Endodermal cell (in vitro differentiated cells): ENCODE results near the gene PRLHR. TPM values are rescaled to one million over a fixed set of nuclear protein-coding genes. Genes with fewer than 3 reads are reported as not detected.

Source experiments
- DNase-seq: peaks from one replicate; pipeline ENCODE4 v3.0.0-alpha.2; 2017
- H3K27ac ChIP-seq: 2 replicates; pipeline ENCODE4 v1.5.1; 2013; ENCODE audit warnings: mild to moderate bottlenecking, low read depth, low read length, moderate library complexity
- H3K27me3 ChIP-seq: 2 replicates; pipeline ENCODE4 v1.6.1; 2013; ENCODE audit warnings: mild to moderate bottlenecking, low read length, moderate library complexity; ENCODE audit not compliant: insufficient read depth, control insufficient read depth, poor library complexity, severe bottlenecking
- H3K36me3 ChIP-seq: 2 replicates; pipeline ENCODE4 v1.7.0; 2013; ENCODE audit warnings: mild to moderate bottlenecking, low read length, moderate library complexity; ENCODE audit not compliant: control insufficient read depth, insufficient read depth
- H3K4me1 ChIP-seq: one replicate; pipeline ENCODE4 v1.7.0; 2013; ENCODE audit warnings: low read length; ENCODE audit not compliant: control insufficient read depth, insufficient read depth
- H3K4me3 ChIP-seq: 2 replicates; pipeline ENCODE4 v1.5.1; 2013; ENCODE audit warnings: mild to moderate bottlenecking, low read length, moderate library complexity
- H3K9ac ChIP-seq: 2 replicates; pipeline ENCODE4 v1.6.1; 2013; ENCODE audit warnings: mild to moderate bottlenecking, low read length, moderate library complexity; ENCODE audit not compliant: poor library complexity, severe bottlenecking; ENCODE audit errors: extremely low read depth
- H3K9me3 ChIP-seq: 2 replicates; pipeline ENCODE4 v1.6.1; 2013; ENCODE audit warnings: mild to moderate bottlenecking, low read length, moderate library complexity; ENCODE audit not compliant: control insufficient read depth
- H3K27ac Mint-ChIP-seq: 2 replicates; pipeline ENCODE4 v1.8.0; 2020; ENCODE audit warnings: mixed read lengths
- H3K27me3 Mint-ChIP-seq: 2 replicates; pipeline ENCODE4 v1.8.0; 2021; ENCODE audit warnings: mild to moderate bottlenecking, mixed read lengths; ENCODE audit not compliant: insufficient read depth
- H3K36me3 Mint-ChIP-seq: 2 replicates; pipeline ENCODE4 v1.8.0; 2020; ENCODE audit warnings: low read depth, mixed read lengths
- H3K4me1 Mint-ChIP-seq: 2 replicates; pipeline ENCODE4 v1.8.0; 2020; ENCODE audit warnings: mixed read lengths
- H3K4me3 Mint-ChIP-seq: 2 replicates; pipeline ENCODE4 v1.8.0; 2020; ENCODE audit warnings: mild to moderate bottlenecking, moderate library complexity, mixed read lengths
- H3K9me3 Mint-ChIP-seq: 2 replicates; pipeline ENCODE4 v1.8.0; 2020; ENCODE audit warnings: mild to moderate bottlenecking, mixed read lengths
- CTCF ChIP-seq: fragments of 200-600 bp; sonication (generic); conservative IDR thresholded peaks from 2 replicates; pipeline ENCODE4 v1.5.0; 2021; ENCODE audit warnings: antibody characterized with exemption, mild to moderate bottlenecking
- WGBS, 2 experiments: methylation state at CpG; one replicate each; pipeline versions ENCODE4 v1.1.5 to v1.1.7; 2013; ENCODE audit warnings: missing lambda C conversion rate in 2 of 2, mixed read lengths in 1 of 2; ENCODE audit not compliant: insufficient coverage in 1 of 2, insufficient read length in 1 of 2; 5-methylcytosine and 5-hydroxymethylcytosine counted together
- total RNA-seq, 2 donors: library from RNA; stranded (reverse); fragmentation: NEBNext Ultra II Directional in 1 of 2; extraction: Animal tissue kit (Norgen Biotek cat#: 25700) in 1 of 2; gene quantifications; 2 replicates in 1 of 2; 3 replicates in 1 of 2; pipeline ENCODE4 v1.2.1, GENCODE V29; 2021

PRLHR gene
- total RNA-seq, 2 donors from 2014 or later: not detected

- H3K4me3 Mint-ChIP-seq: no peak overlapping the region
- 83% methylated on average over 2 of the region's 3 CpGs; no CpG with 5 or more reads in 1 of the 2 experiments for WGBS, 2 experiments
These were observed 31.3 kb downstream of the PRLHR start for GRCh38 chr10:118564114-118564513.

GRCh38 chr10:118563373-118563890 is 32.0 kb downstream of the PRLHR start:
- H3K9me3 ChIP-seq: no peaks in the 10 kb centered on the region
- DNase-seq: no peak
- no peaks in the 10 kb centered on the region for H3K4me1 ChIP-seq
- no peaks in the 10 kb centered on the region for H3K27me3 ChIP-seq
- no peaks in the 10 kb centered on the region for H3K4me1 Mint-ChIP-seq
- no peak overlapping the region for H3K27ac ChIP-seq
- 95% methylated on average over 3 of the region's 3 CpGs; no CpG with 5 or more reads in 1 of the 2 experiments for WGBS, 2 experiments
- H3K9ac ChIP-seq: no peak overlapping the region
- peaks cover 3% of the 10 kb centered on the region for H3K27me3 Mint-ChIP-seq
- no peak overlapping the region for H3K4me3 ChIP-seq
- no peak overlapping the region for H3K4me3 Mint-ChIP-seq
- no peaks in the 10 kb centered on the region for H3K36me3 Mint-ChIP-seq
- no peak for TF ChIP-seq CTCF
- H3K9me3 Mint-ChIP-seq: peaks cover 5% of the 10 kb centered on the region
- no peaks in the 10 kb centered on the region for H3K36me3 ChIP-seq
- H3K27ac Mint-ChIP-seq: no peak overlapping the region

More at GRCh38 chr10:118564114-118564513, 31.3 kb downstream of the PRLHR start:
- no peak overlapping the region for H3K4me3 ChIP-seq
- TF ChIP-seq CTCF: no peak
- Mint-ChIP-seq H3K9me3 (peaks cover 5% of the 10 kb centered on the region), H3K36me3 (no peaks in the 10 kb centered on the region), H3K27ac (no peak overlapping the region), H3K4me1 (no peaks in the 10 kb centered on the region), H3K27me3 (peaks cover 3% of the 10 kb centered on the region)
- H3K27me3 ChIP-seq: no peaks in the 10 kb centered on the region
- no peaks in the 10 kb centered on the region for H3K36me3 ChIP-seq
- H3K27ac ChIP-seq: no peak overlapping the region
- DNase-seq: no peak
- H3K9me3 ChIP-seq: no peaks in the 10 kb centered on the region
- no peak overlapping the region for H3K9ac ChIP-seq
- H3K4me1 ChIP-seq: no peaks in the 10 kb centered on the region

GRCh38 chr10:118562851-118563250 is 32.6 kb downstream of the PRLHR start:
- no peaks in the 10 kb centered on the region for H3K27me3 ChIP-seq
- H3K36me3 ChIP-seq: no peaks in the 10 kb centered on the region
- H3K9ac ChIP-seq: no peak overlapping the region
- peaks cover 5% of the 10 kb centered on the region for H3K9me3 Mint-ChIP-seq
- no peak overlapping the region for H3K27ac Mint-ChIP-seq
- H3K4me1 Mint-ChIP-seq: no peaks in the 10 kb centered on the region
- H3K27me3 Mint-ChIP-seq: peaks cover 3% of the 10 kb centered on the region
- no peaks in the 10 kb centered on the region for H3K9me3 ChIP-seq
- H3K4me3 ChIP-seq: no peak overlapping the region
- no peak overlapping the region for H3K4me3 Mint-ChIP-seq
- no peaks in the 10 kb centered on the region for H3K36me3 Mint-ChIP-seq
- no peak overlapping the region for H3K27ac ChIP-seq
- no peaks in the 10 kb centered on the region for H3K4me1 ChIP-seq
- TF ChIP-seq CTCF: no peak
- WGBS, 2 experiments: 100% methylated on average over 1 of the region's 1 CpG; no CpG with 5 or more reads in 1 of the 2 experiments
- no peak for DNase-seq
